GM12872 (cell line): ENCODE results near the gene WDR72.

Source experiments
- TF ChIP-seq, protein P1 (sequence below): IDR thresholded peaks from 3 replicates; pipeline ENCODE4 v1.5.1; 2011; ENCODE audit warnings: low read depth, mild to moderate bottlenecking, low read length, moderate library complexity; ENCODE audit not compliant: insufficient read depth

WDR72 gene

DNA sequence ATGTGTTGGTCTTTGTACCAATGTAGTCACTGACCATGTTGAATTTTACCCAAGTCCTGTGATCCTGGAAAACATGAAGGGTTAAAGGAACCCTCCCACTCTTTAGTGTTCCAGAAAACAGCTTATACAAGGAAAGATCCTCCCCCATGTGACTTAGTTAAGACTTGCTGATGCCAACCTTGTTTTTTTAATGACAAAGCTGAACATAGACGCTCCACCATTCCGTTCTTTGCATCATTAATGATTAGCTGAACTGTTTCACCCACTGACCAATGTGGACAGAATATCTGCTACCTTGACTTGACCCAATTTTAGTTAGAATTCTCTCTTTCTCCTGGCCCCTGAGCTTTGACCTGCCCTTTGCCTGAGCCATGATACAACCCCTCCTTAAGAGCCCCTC is 3.5 kb upstream of the WDR72 start:
- TF ChIP-seq, protein P1, sequence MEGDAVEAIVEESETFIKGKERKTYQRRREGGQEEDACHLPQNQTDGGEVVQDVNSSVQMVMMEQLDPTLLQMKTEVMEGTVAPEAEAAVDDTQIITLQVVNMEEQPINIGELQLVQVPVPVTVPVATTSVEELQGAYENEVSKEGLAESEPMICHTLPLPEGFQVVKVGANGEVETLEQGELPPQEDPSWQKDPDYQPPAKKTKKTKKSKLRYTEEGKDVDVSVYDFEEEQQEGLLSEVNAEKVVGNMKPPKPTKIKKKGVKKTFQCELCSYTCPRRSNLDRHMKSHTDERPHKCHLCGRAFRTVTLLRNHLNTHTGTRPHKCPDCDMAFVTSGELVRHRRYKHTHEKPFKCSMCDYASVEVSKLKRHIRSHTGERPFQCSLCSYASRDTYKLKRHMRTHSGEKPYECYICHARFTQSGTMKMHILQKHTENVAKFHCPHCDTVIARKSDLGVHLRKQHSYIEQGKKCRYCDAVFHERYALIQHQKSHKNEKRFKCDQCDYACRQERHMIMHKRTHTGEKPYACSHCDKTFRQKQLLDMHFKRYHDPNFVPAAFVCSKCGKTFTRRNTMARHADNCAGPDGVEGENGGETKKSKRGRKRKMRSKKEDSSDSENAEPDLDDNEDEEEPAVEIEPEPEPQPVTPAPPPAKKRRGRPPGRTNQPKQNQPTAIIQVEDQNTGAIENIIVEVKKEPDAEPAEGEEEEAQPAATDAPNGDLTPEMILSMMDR: no peak

DNA sequence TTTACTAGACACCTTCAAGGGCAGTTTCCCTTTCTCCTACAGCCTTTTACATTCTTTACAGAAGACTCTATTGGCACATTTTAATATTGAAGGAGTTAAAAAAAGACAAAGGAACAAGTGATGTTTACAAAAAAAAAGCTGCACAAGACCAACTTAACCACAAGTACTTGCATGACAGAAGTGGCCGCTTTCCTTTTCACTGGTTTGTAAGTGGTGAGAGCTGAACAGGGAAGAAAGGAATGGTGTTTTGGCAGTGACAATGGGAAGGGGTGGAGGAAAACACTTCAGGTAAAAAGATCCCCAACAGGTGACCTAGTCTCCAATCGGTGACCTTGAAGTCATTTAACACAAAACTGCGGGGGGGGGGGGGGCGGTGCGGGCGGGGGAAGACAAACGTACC is 1.1 kb downstream of the WDR72 start:
- TF ChIP-seq, protein P1: no peak

DNA sequence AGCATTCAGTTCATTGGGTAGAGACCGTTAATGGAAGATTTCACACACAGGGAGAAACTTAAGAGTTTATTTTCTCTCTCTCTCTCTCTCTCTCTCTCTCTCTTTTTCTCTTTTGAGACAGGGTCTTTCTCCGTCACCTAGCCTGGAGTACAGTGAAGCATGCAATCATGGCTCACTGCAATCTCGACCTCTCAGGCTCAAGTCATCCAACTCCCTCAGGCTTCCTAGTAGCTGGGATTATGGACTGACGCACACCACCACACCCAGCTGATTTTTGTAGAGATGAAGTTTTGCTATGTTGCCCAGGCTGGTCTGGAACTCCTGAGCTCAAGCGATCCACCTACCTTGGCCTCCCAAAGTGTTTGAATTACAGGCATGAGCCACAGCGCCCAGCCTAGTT is 1.6 kb downstream of the WDR72 start:
- TF ChIP-seq, protein P1: no peak

DNA sequence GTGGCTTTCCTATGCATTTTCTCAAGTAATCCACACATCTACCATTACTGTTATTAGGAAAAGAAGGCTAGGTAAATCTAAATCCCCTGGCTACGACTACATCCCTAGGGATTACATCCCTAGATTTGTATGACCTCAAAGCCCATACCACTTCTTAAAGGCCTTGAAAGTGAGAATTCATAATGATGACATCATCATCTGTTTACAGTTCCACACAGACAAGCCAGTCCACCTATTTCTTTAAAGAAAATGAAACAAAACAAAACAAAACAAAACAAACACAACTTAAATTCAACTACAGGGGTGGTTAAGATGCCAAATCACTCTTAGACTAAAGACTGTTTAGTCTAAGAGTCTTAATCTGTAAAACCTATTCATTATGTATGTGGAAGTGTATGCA is 5.7 kb downstream of the WDR72 start:
- TF ChIP-seq, protein P1: no peak

DNA sequence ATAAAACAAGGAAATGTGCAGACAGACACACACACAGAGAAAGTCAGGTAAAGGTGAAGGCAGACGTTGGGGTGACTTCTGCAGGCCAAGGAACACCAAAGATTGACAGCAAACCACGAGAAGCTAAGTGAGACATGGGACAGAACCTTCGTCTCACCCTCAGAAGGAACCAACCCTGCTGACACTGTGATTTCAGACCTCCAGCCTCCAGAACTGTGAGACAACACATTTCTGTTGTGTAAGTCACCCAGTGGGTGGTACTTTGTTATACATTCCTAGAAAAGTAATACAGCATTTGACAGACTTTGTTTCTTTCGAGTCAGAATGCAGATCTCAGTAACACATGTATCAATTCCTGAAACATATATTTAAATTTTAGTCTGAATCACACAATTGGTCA is 7.1 kb downstream of the WDR72 start:
- TF ChIP-seq, protein P1: no peak

DNA sequence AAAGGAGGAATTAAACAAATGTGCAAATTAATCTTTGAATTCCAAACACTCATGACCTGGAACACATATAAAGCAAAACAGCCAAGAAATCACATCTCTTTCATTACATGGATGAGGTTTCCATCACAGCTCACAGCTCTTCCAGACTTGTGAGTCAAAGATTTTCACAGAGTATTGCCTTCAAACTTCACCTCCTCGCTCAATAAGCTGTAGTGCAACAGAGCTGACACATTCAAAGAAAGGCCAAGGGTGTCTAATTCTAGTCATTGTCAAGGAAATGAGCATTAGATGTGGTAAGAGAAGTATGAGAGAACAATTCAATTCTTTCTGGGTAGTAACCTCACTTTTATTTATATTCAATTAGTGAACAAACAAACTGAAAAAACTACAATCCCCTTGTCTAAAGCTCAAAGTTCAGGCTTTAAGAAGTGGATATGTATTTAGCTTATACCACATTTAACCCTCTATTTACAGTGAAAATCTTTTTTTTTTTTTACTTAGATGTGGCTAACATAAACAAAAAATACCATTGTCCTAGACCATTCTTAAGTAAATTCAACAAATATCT is 11.9 kb downstream of the WDR72 start:
- TF ChIP-seq, protein P1: no peak

DNA sequence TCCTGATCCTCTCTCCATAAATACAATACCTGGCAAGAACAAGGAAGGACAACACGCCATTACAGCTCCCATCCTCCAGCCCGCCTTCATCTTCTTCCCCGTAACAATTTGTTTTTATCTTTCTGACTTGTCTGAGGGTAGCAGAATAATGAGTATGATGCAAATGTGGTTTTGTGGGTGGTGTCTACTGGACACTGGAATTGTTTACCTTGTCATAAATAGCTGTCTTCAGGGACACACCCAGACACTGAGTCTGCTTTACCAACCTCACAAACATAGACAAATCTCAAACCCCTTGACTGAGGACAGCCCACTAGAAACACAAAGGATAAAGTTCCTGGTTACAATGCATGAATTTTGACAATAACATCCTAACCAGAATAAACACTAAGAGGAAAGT is 13.4 kb downstream of the WDR72 start:
- TF ChIP-seq, protein P1: no peak

DNA sequence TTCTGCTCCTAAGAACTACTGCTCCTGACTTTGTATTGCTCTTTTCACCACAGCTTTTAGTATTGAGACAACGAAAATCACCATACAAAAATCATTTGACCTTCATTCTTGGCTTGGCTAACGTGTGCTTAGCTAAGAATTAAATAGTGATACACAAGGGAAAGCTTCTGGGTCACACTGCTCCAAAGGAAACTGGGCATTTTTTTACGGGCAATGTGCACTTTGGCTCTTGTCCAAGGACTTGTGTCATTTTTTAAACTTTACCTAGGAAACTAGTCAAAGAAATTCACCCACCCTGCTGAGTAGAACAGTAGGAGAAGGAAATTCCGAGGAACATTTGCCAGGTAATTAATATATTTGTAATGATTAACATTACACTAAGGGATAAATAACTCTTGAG is 19.8 kb downstream of the WDR72 start:
- TF ChIP-seq, protein P1: no peak
